ENCODE data around the gene TMEM37. TPM values are rescaled to one million over a fixed set of nuclear protein-coding genes. Genes with fewer than 3 reads are reported as not detected.

Gene TMEM37
- total and polyA plus RNA-seq, 9 of the 15 experiments (the other 6 are each of a cell fraction or from before 2014, with no cell fraction given) = 0.03 to 0.64 (median 0.31) TPM; not detected in 1

- no peak for TF ChIP-seq SLC30A9 (CRISPR knock-in tag; IDR thresholded peaks at IDR 0.05)
- no peak for TF ChIP-seq THRA (IDR thresholded peaks at IDR 0.05)
Observed at GRCh38 chr2:119424284-119425118, 7.2 kb upstream of the TMEM37 start (continued).

- Histone ChIP-seq H3K27ac (ENCODE audit: extremely low read depth, low read depth, low read length) (no peak overlapping the region), H3K79me2 (ENCODE audit: control insufficient read depth, insufficient read depth, low read length) (no peaks in the 10 kb centered on the region), H3K9me3 (replicated peaks; ENCODE audit: control insufficient read depth, insufficient read depth, low read depth, low read length) (no peaks in the 10 kb centered on the region), H3K9me1 (ENCODE audit: control insufficient read depth, insufficient read depth, low read length) (no peaks in the 10 kb centered on the region), H3K27me3 (ENCODE audit: control insufficient read depth in 2 of 2, insufficient read depth in 2 of 2, low read length in 2 of 2) (peaks cover 15 to 38% of the 10 kb centered on the region in 2 experiments; a peak in 4 of 5 replicates), H4K20me1 (replicated peaks; ENCODE audit: control insufficient read depth, insufficient read depth, low read length) (no peaks in the 10 kb centered on the region), H3K4me3 (no peak overlapping the region), H3K4me1 (replicated peaks in 1 of 2; ENCODE audit: control insufficient read depth in 2 of 2, insufficient read depth in 2 of 2, low read length in 2 of 2) (peaks cover 0 to 9% of the 10 kb centered on the region in 2 experiments; a peak in 3 of 5 replicates), H3K4me2 (ENCODE audit: insufficient read depth, low read length) (no peak overlapping the region), H3K9ac (ENCODE audit: insufficient read depth in 1 of 2, low read depth in 2 of 2, low read length in 2 of 2) (no peak overlapping the region), H2AFZ (ENCODE audit: low read depth, low read length) (no peak overlapping the region), H3K36me3 (ENCODE audit: control insufficient read depth, insufficient read depth, low read length) (no peaks in the 10 kb centered on the region)
- FAIRE-seq (no peak), DNase-seq (ENCODE audit: extremely low read depth in 1 of 4, low spot score in 3 of 4) (no peak), ATAC-seq (no peak)
- ChIA-PET CTCF (ENCODE audit: low intra/inter-chr PET ratio) (no interaction called here), POLR2A (no interaction called here)
- no TSS peak for BruUV-seq (replicated peaks)
- intact Hi-C loops (cut with micrococcal nuclease) = no loop called here
- in situ Hi-C loops (cut with MboI) = no loop called here
- TF ChIP-seq ID3 (CRISPR knock-in tag; IDR thresholded peaks at IDR 0.05) (no peak), ID3 (tag; IDR thresholded peaks at IDR 0.05) (no peak)
- 0% methylated on average over 1 of the region's 1 CpG for WGBS (ENCODE audit: insufficient coverage, low coverage, missing lambda C conversion rate)
Observed at GRCh38 chr2:119425119-119425405, 6.6 kb upstream of the TMEM37 start.

All from K562 (cell line).